Myocyte (in vitro differentiated cells): ENCODE data around the gene ELK4. TPM values are rescaled to one million over a fixed set of nuclear protein-coding genes. Genes with fewer than 3 reads are reported as not detected.

Experiments
- DNase-seq: peaks from one replicate; pipeline ENCODE4 v3.0.0-alpha.2; 2012; ENCODE audit warnings: low read depth
- total RNA-seq: library from RNA; depleted of rRNA; stranded (reverse); fragments of >200 nt; gene quantifications from 2 replicates; pipeline ENCODE4 v1.2.3, GENCODE V29; 2014

Gene ELK4
- total RNA-seq, 1 donor from 2014 or later: 19.0 TPM

GRCh38 chr1:205582471-205583291 lies 49.1 kb downstream of the ELK4 start:
- no peak for DNase-seq

- DNase-seq: no peak
These were observed 49.8 kb downstream of the ELK4 start for GRCh38 chr1:205582046-205582445.

- DNase-seq: no peak
These were observed 50.4 kb downstream of the ELK4 start for GRCh38 chr1:205581321-205581980.

DNA sequence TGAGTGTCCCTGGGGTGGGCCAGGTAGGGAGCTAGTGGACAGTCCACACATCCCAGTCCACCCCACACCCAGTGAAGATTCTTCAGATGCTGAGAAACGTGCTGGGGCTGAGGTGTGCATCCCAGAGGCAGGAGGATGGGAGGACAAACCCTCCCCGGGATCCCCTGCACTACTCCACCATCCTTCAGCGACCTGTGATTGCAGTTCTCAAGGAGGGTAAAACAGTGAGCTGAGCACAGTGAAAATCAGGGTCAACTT lies 51.0 kb downstream of the ELK4 start:
- no peak for DNase-seq

GRCh38 chr1:205580140-205580922 lies 51.5 kb downstream of the ELK4 start:
- DNase-seq: no peak

- DNase-seq: no peak
These were observed 52.1 kb downstream of the ELK4 start for GRCh38 chr1:205579711-205580110.

GRCh38 chr1:205578780-205579571 lies 52.8 kb downstream of the ELK4 start:
- no peak for DNase-seq

DNA sequence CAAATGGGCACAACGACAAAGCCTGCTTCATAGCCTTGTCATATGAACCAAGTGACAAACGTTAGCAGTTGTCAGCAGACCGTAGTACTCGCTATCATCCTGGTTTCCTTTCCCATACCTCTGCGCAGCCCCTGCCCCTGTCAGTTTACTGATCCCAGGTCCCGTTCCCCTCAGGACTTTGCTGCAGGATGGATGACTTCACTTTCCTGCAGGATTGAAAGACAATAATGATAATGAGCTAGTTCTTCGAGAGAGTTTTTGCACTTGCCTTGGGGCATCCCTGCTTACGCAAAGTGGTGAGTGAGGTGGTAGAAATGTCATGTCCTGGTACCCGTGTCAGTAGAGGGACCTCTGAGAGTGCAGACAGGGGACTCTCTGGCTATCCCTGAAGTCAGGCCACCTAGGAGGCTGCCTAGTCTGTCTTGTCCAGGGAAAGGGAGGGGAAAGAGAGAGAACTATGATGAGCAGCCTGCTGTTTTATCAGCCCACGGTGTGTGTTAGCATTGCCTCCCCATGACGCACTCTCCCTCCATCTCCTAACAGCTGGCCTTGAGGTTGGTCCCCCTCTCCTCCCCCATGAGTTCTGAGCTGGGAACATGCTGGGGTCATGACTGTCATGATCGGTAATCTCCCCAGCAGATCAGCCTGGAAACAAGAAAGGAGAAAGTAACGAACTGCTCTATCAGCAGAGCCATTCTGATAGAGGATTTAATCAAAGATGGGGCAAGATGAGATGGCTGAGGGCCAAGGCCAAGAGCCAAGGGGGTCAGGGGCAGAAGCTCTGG lies 53.7 kb downstream of the ELK4 start:
- peak; percentile 6 for DNase-seq

- peak; percentile 15 for DNase-seq
These were observed 54.7 kb downstream of the ELK4 start for GRCh38 chr1:205576805-205577761.

- DNase-seq: no peak
These were observed 55.8 kb downstream of the ELK4 start for GRCh38 chr1:205576011-205576410.

GRCh38 chr1:205575294-205575885 lies 56.4 kb downstream of the ELK4 start:
- DNase-seq: no peak

GRCh38 chr1:205572421-205572820 lies 59.4 kb downstream of the ELK4 start:
- no peak for DNase-seq

DNA sequence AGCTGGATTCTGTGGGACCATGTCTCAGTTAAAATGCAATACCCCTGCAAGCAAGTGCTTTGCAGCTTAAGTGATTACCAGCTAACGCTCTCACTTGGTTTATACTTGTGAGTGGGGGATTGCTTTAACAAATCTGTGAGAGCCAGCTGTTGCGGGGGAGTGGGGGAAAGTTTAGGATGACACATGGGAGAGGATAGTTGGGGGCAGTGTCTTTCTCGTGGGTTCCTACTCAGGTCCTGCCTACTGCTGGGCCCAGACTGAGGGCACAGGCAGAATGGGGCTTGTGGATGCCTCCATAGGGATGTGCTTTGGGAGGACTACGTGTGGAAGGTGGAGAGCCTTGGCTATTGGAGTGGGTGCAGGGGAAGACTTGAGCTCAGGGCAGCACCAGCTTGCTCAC lies 60.1 kb downstream of the ELK4 start:
- no peak for DNase-seq

GRCh38 chr1:205570796-205571537 lies 60.8 kb downstream of the ELK4 start:
- no peak for DNase-seq

GRCh38 chr1:205570173-205570501 lies 61.7 kb downstream of the ELK4 start:
- no peak for DNase-seq

DNA sequence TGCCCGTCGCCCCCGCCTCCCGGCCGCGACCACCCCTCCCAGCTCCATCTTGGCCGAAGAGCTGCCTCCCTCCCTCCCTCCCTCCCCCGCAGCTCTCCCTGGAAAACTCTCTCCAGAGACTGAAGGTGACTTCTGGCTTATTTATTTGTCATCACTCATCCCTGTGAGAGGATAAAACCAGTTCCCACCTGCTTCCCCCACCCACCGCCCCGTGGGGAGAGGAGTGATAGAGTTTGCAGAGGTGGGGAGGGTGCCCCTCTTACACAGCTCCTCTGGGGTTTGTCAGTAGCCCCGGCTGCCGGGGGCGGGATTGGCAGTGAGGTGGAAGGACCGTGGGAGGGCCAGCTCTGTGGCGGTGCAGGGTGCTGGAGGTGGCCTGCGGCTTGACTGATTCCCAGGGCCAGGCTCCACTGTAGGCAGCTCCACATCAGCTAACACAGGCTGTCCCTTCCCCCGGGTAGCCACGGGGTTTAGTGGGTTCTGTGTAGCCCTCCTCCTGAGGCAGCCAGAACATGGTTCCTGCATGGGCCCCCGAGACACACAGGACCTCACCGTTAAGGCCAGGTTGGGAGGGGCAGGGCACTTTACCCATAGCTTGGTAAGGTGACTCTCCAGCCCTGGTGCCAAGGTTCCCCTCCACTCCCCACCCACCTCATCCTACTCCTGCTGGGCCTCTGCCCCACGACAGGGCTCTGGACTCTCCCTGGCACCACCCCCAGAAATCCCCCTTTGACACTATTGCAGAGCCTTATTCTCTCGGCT lies 62.2 kb downstream of the ELK4 start:
- DNase-seq: no peak

DNA sequence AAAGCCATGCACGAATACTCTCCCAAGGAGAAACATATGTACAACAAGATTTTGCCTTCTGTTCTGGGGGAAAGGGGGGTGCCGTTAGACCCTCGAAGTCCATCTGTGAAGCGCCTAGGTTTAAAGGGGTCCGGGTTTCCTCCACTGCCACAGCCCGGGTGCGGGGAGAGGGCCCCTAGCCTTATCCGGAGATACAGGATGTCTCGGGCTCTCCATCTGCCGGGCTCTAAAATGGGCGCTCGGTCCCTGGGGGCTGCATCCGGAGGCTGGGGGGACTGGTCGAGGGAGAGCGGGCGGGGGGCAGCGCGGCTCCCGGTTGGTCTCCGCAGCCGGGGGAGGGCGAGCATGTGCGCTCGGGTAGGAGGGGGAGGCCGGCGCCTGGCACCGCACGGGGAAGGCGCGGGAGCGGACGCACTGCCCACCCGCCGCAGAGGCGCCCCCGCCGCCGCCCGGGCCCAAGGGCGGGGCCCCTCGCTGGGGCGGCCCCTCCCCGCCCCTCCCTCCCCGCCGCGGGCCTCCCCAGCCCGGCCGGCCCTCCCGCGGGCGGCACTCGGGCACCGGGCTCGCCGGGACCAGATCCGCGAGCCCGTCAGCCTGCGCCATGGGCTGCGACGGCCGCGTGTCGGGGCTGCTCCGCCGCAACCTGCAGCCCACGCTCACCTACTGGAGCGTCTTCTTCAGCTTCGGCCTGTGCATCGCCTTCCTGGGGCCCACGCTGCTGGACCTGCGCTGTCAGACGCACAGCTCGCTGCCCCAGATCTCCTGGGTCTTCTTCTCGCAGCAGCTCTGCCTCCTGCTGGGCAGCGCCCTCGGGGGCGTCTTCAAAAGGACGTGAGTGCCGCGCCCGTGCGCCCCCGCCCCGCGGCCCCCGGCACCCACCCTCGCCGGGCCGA lies 63.1 kb downstream of the ELK4 start:
- no peak for DNase-seq
